ENCODE measurements around the gene ISM1. TPM values are rescaled to one million over a fixed set of nuclear protein-coding genes. Genes with fewer than 3 reads are reported as not detected.

The ISM1 gene
- total and polyA plus RNA-seq, 2 donors (not counting 1 experiment from before 2014, with no cell fraction given) = 0.10 to 0.17 TPM

DNA sequence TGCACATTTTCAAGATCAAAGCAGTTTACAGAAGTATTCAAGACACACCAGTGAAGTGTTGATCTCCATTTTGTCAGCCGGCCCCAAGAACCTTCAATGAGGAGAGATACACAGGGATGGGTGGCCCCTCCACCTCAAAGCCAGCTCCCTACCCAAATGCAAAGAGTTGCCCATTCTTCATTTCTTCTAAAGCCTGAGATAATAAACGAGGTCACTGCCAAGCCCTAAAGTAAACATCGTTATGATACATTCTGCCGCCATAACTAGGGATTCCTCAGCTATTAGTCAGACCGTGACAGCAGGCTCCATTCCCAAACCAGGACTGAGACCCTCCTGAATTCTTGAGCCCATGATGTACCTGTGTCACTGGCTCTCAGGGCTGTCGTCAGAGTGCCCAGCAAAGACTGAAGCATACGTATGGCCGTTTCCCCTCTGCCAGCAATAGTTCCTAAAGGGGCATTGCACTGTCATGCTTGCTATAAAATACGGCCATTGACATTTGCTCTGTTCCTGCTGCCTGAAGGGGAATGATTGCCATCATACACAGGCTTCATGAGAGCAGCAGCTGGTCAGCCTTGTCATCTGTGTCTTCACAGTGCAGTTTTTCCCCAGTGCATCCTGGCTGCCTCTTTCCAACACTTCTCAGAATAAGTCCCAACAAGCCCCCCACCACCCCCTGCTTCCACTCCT lies 41.7 kb downstream of the ISM1 start:
- Histone ChIP-seq H3K27ac (ENCODE audit: insufficient read depth, low read length) (no peak overlapping the region), H3K79me2 (ENCODE audit: control insufficient read depth, insufficient read depth, low read length) (no peaks in the 10 kb centered on the region), H4K20me1 (ENCODE audit: control insufficient read depth, extremely low read depth, insufficient read depth, low read length) (no peaks in the 10 kb centered on the region), H3K9ac (ENCODE audit: insufficient read depth, low read length) (no peak overlapping the region), H2AFZ (ENCODE audit: low read length) (no peak overlapping the region), H3K27me3 (ENCODE audit: control insufficient read depth, insufficient read depth, low read length) (no peaks in the 10 kb centered on the region), H3K9me3 (ENCODE audit: control insufficient read depth, insufficient read depth, low read depth, low read length) (no peaks in the 10 kb centered on the region), H3K4me3 (replicated peaks in 1 of 4; ENCODE audit: control extremely low read depth in 1 of 4, insufficient read depth in 1 of 4, low read depth in 3 of 4, low read length in 4 of 4) (no peak overlapping the region), H3K4me1 (ENCODE audit: control insufficient read depth, extremely low read depth, insufficient read depth, low read length) (no peaks in the 10 kb centered on the region), H3K4me2 (ENCODE audit: extremely low read depth, insufficient read depth, low read length) (no peak overlapping the region), H3K36me3 (ENCODE audit: control insufficient read depth, insufficient read depth, low read length) (no peaks in the 10 kb centered on the region)
- no peak for TF ChIP-seq EZH2 (IDR thresholded peaks at IDR 0.05; ENCODE audit: low read length, missing control alignments)
- TF ChIP-seq, protein P1, sequence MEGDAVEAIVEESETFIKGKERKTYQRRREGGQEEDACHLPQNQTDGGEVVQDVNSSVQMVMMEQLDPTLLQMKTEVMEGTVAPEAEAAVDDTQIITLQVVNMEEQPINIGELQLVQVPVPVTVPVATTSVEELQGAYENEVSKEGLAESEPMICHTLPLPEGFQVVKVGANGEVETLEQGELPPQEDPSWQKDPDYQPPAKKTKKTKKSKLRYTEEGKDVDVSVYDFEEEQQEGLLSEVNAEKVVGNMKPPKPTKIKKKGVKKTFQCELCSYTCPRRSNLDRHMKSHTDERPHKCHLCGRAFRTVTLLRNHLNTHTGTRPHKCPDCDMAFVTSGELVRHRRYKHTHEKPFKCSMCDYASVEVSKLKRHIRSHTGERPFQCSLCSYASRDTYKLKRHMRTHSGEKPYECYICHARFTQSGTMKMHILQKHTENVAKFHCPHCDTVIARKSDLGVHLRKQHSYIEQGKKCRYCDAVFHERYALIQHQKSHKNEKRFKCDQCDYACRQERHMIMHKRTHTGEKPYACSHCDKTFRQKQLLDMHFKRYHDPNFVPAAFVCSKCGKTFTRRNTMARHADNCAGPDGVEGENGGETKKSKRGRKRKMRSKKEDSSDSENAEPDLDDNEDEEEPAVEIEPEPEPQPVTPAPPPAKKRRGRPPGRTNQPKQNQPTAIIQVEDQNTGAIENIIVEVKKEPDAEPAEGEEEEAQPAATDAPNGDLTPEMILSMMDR (conservative IDR thresholded peaks at IDR 0.05 in 1 of 2, IDR thresholded peaks at IDR 0.05 in 1 of 2; ENCODE audit: low read depth in 1 of 2, low read length in 2 of 2) = no peak
- peak in 1 of 2 donors; percentile 8 for DNase-seq (ENCODE audit: low read depth in 2 of 2)

DNA sequence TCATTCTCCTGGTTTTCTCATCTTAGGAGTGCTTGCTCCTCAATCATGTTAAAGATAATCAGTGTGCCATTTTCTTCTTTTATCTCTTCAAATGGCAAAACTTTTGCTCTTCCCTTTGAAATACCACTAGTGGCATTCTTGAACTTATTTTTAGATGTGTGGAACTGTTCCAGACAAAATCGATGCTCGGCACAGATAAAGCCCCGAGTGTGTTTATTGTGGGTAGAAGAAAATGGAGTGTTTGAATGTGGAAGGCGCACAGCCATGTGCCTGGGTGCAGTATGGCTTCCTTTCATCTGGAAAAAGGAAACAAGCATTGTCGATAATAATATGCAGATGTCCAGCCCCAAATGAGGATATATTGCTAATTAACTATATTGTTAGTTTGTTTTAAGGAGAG lies 42.4 kb downstream of the ISM1 start:
- no peaks in the 10 kb centered on the region for H3K4me1 ChIP-seq (ENCODE audit: control insufficient read depth, extremely low read depth, insufficient read depth, low read length)
- no peaks in the 10 kb centered on the region for H3K36me3 ChIP-seq (ENCODE audit: control insufficient read depth, insufficient read depth, low read length)
- H3K4me2 ChIP-seq (ENCODE audit: extremely low read depth, insufficient read depth, low read length) = no peak overlapping the region
- H3K9me3 ChIP-seq (ENCODE audit: control insufficient read depth, insufficient read depth, low read depth, low read length) = no peaks in the 10 kb centered on the region
- H3K9ac ChIP-seq (ENCODE audit: insufficient read depth, low read length) = no peak overlapping the region
- H4K20me1 ChIP-seq (ENCODE audit: control insufficient read depth, extremely low read depth, insufficient read depth, low read length) = no peaks in the 10 kb centered on the region
- no peak overlapping the region for H3K4me3 ChIP-seq (replicated peaks in 1 of 4; ENCODE audit: control extremely low read depth in 1 of 4, insufficient read depth in 1 of 4, low read depth in 3 of 4, low read length in 4 of 4)
- TF ChIP-seq EZH2 (IDR thresholded peaks at IDR 0.05; ENCODE audit: low read length, missing control alignments) = no peak
- TF ChIP-seq, protein P1 (conservative IDR thresholded peaks at IDR 0.05 in 1 of 2, IDR thresholded peaks at IDR 0.05 in 1 of 2; ENCODE audit: low read depth in 1 of 2, low read length in 2 of 2) = no peak
- no peak overlapping the region for H2AFZ ChIP-seq (ENCODE audit: low read length)
- no peak for DNase-seq (ENCODE audit: low read depth in 2 of 2)
- no peak overlapping the region for H3K27ac ChIP-seq (ENCODE audit: insufficient read depth, low read length)
- H3K79me2 ChIP-seq (ENCODE audit: control insufficient read depth, insufficient read depth, low read length) = no peaks in the 10 kb centered on the region
- no peaks in the 10 kb centered on the region for H3K27me3 ChIP-seq (ENCODE audit: control insufficient read depth, insufficient read depth, low read length)

DNA sequence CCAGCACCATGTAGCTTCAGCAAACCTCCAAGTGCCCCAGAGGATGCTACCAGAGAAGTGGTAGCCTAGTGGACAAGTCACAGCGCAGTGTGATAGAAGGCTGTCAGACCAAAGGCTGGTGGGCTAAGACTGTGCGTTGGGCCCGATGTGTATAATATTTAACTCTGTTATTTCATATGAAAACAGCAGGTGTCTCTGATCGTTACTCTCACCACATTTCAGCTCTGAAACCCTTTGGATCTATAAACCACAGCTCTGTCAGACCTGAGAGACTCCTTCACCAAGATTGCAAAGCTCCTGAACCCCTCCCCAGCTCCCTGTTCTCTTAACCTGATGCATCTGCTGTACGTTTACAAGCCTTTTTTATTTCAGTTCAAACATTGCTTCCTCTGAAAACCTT lies 43.8 kb downstream of the ISM1 start:
- no peak overlapping the region for H3K4me2 ChIP-seq (ENCODE audit: extremely low read depth, insufficient read depth, low read length)
- no peaks in the 10 kb centered on the region for H4K20me1 ChIP-seq (ENCODE audit: control insufficient read depth, extremely low read depth, insufficient read depth, low read length)
- H3K4me3 ChIP-seq (replicated peaks in 1 of 4; ENCODE audit: control extremely low read depth in 1 of 4, insufficient read depth in 1 of 4, low read depth in 3 of 4, low read length in 4 of 4) = no peak overlapping the region
- H3K79me2 ChIP-seq (ENCODE audit: control insufficient read depth, insufficient read depth, low read length) = no peaks in the 10 kb centered on the region
- no peak overlapping the region for H2AFZ ChIP-seq (ENCODE audit: low read length)
- TF ChIP-seq EZH2 (IDR thresholded peaks at IDR 0.05; ENCODE audit: low read length, missing control alignments) = no peak
- TF ChIP-seq, protein P1 (conservative IDR thresholded peaks at IDR 0.05 in 1 of 2, IDR thresholded peaks at IDR 0.05 in 1 of 2; ENCODE audit: low read depth in 1 of 2, low read length in 2 of 2) = no peak
- H3K9ac ChIP-seq (ENCODE audit: insufficient read depth, low read length) = no peak overlapping the region
- no peak for DNase-seq (ENCODE audit: low read depth in 2 of 2)
- no peaks in the 10 kb centered on the region for H3K36me3 ChIP-seq (ENCODE audit: control insufficient read depth, insufficient read depth, low read length)
- H3K9me3 ChIP-seq (ENCODE audit: control insufficient read depth, insufficient read depth, low read depth, low read length) = no peaks in the 10 kb centered on the region
- H3K4me1 ChIP-seq (ENCODE audit: control insufficient read depth, extremely low read depth, insufficient read depth, low read length) = no peaks in the 10 kb centered on the region
- H3K27ac ChIP-seq (ENCODE audit: insufficient read depth, low read length) = no peak overlapping the region
- H3K27me3 ChIP-seq (ENCODE audit: control insufficient read depth, insufficient read depth, low read length) = no peaks in the 10 kb centered on the region
